Activated CD8-positive, alpha-beta T cell treated with anti-CD3 and anti-CD28 coated beads for 36 hours (primary cell): Measurements from ENCODE around the gene KCND3. TPM values are rescaled to one million over a fixed set of nuclear protein-coding genes. Genes with fewer than 3 reads are reported as not detected.

Experiments
- ATAC-seq: fragments of 200-7000 bp; cut with Tn5 transposase; one replicate; pipeline ENCODE4 v1.10.0; 2021; ENCODE audit warnings: mild to moderate bottlenecking, moderate library complexity
- CTCF ChIA-PET: fragments of 350-600 bp; sonication (Branson Sonifier 250); formaldehyde crosslinking; loops from one replicate; lab custom pipeline; 2021; ENCODE audit warnings: antibody characterized with exemption; lab: Charles Lee
- POLR2A ChIA-PET: fragments of 350-600 bp; sonication (Branson Sonifier 250); formaldehyde crosslinking; loops from one replicate; lab custom pipeline; 2021; ENCODE audit warnings: antibody characterized with exemption; lab: Charles Lee
- DNase-seq: peaks from one replicate; pipeline ENCODE4 v3.0.0-alpha.2; 2020
- H3K27ac Mint-ChIP-seq: one replicate; pipeline ENCODE4 v1.8.0; 2021; ENCODE audit warnings: mild to moderate bottlenecking, mixed read lengths
- H3K27me3 Mint-ChIP-seq: one replicate; pipeline ENCODE4 v1.8.0; 2021; ENCODE audit warnings: mixed read lengths
- H3K36me3 Mint-ChIP-seq: one replicate; pipeline ENCODE4 v1.8.0; 2021; ENCODE audit warnings: low read depth, mixed read lengths
- H3K4me1 Mint-ChIP-seq: one replicate; pipeline ENCODE4 v1.8.0; 2021; ENCODE audit warnings: low read depth, mixed read lengths
- H3K4me3 Mint-ChIP-seq: one replicate; pipeline ENCODE4 v1.8.0; 2021; ENCODE audit warnings: mild to moderate bottlenecking, moderate library complexity, mixed read lengths
- H3K9me3 Mint-ChIP-seq: one replicate; pipeline ENCODE4 v1.8.0; 2021; ENCODE audit warnings: mixed read lengths
- intact Hi-C: fragments of 100-400 bp; cut with micrococcal nuclease; formaldehyde crosslinking; loops from one replicate; pipeline ENCODE4 v1.10.0; 2022
- total RNA-seq, 2 experiments: library from RNA; stranded (reverse); gene quantifications; one replicate each; pipeline ENCODE4 v1.2.3, GENCODE V29; 2021
- TF ChIP-seq, protein P1 (sequence below): fragments of 200-600 bp; IDR thresholded peaks from one replicate; pipeline ENCODE4 v1.8.0; 2022; ENCODE audit warnings: antibody characterized with exemption, mild to moderate bottlenecking

KCND3 gene
- total RNA-seq, 2 experiments from 2014 or later, result not detected

- intact Hi-C loops, result loop anchor here (5.0 kb wide), 2 partner anchors 38 to 248 kb away; no protein-coding TSS in a partner anchor
- no peaks in the 10 kb centered on the region for H3K27me3 Mint-ChIP-seq
- DNase-seq, result peak; percentile 58
- peaks cover 23% of the 10 kb centered on the region for H3K36me3 Mint-ChIP-seq
- peaks cover 29% of the 10 kb centered on the region for H3K4me1 Mint-ChIP-seq
- no peak for ATAC-seq
- H3K9me3 Mint-ChIP-seq, result no peaks in the 10 kb centered on the region
- ChIA-PET CTCF (interaction anchor here (0.6 to 3.0 kb wide), 20 partner anchors 8 to 313 kb away, joined by 3 to 22 read pairs (median 5); partner anchors contain the start of genes ADORA3, INKA2, TMIGD3 and WDR77), POLR2A (interaction anchor here (0.6 to 3.5 kb wide), 21 partner anchors 9 to 539 kb away, joined by 3 to 13 read pairs (median 4); partner anchors contain the start of genes INKA2, RAP1A and WDR77)
- H3K27ac Mint-ChIP-seq, result peak overlapping the region; percentile 98
- H3K4me3 Mint-ChIP-seq, result peak overlapping the region; percentile 88
- TF ChIP-seq, protein P1, sequence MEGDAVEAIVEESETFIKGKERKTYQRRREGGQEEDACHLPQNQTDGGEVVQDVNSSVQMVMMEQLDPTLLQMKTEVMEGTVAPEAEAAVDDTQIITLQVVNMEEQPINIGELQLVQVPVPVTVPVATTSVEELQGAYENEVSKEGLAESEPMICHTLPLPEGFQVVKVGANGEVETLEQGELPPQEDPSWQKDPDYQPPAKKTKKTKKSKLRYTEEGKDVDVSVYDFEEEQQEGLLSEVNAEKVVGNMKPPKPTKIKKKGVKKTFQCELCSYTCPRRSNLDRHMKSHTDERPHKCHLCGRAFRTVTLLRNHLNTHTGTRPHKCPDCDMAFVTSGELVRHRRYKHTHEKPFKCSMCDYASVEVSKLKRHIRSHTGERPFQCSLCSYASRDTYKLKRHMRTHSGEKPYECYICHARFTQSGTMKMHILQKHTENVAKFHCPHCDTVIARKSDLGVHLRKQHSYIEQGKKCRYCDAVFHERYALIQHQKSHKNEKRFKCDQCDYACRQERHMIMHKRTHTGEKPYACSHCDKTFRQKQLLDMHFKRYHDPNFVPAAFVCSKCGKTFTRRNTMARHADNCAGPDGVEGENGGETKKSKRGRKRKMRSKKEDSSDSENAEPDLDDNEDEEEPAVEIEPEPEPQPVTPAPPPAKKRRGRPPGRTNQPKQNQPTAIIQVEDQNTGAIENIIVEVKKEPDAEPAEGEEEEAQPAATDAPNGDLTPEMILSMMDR, result no peak
Observed at GRCh38 chr1:111754984-111755330, 234.5 kb downstream of the KCND3 start.

DNA sequence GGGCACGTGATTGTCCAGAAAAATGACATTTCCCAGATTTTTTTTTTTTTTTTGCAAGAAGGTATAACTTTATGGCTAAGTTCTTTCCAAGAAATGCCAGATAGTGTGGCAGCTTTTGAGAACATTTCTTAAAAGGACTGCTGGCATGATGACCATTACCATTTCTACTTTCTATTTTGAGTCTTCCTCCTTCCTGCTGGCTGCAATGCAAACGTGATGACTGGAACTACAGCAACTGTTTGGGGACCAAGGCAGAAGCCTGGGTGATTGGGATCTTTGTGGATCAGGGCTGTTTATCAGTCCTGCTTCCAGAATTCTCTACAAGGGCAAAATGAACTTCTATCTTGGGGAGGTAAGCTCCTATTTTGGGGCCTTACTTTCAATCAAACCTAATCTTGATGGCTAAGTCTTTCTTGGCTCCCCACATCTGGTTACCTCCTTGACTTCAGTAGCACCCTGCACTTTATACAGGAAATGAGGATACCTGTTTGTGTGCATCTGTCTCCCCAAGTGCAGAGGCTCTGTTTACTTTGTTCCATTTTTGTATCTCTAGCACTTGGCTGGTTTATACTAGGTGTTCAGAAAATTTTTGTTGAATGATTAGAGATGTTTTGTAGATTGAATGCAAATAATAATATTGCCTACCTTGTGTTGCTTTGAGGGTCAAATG, 237.4 kb downstream of the KCND3 start:
- H3K27ac Mint-ChIP-seq, result no peak overlapping the region

GRCh38 chr1:111750856-111751255, 238.6 kb downstream of the KCND3 start:
- peaks cover 7% of the 10 kb centered on the region for H3K4me1 Mint-ChIP-seq
- ChIA-PET CTCF (interaction anchor here (1.0 to 6.9 kb wide), 10 partner anchors 8 to 288 kb away, joined by 3 to 76 read pairs (median 7); partner anchors contain the start of gene INKA2), POLR2A (interaction anchor here (0.8 to 1.9 kb wide), 3 partner anchors 12 to 30 kb away, joined by 3 to 11 read pairs (median 3); partner anchors contain the start of gene INKA2)
- ATAC-seq (no peak), DNase-seq (no peak)
- H3K9me3 Mint-ChIP-seq, result no peaks in the 10 kb centered on the region
- H3K27me3 Mint-ChIP-seq, result no peaks in the 10 kb centered on the region
- intact Hi-C loops, result loop anchor here (5.0 kb wide), 1 partner anchor 34 kb away; no protein-coding TSS in a partner anchor
- no peak overlapping the region for H3K27ac Mint-ChIP-seq
- TF ChIP-seq, protein P1, result no peak
- H3K4me3 Mint-ChIP-seq, result no peak overlapping the region
- no peaks in the 10 kb centered on the region for H3K36me3 Mint-ChIP-seq

More for the DNA sequence above, 237.4 kb downstream of the KCND3 start:
- H3K4me1 Mint-ChIP-seq, result peaks cover 13% of the 10 kb centered on the region
- no peaks in the 10 kb centered on the region for H3K27me3 Mint-ChIP-seq
- CTCF ChIA-PET, result interaction anchor here (1.0 to 6.9 kb wide), 9 partner anchors 9 to 289 kb away, joined by 3 to 76 read pairs (median 8); partner anchors contain the start of gene INKA2
- POLR2A ChIA-PET, result interaction anchor here (0.7 to 1.9 kb wide), 3 partner anchors 13 to 243 kb away, joined by 3 to 11 read pairs (median 4); partner anchors contain the start of gene INKA2
- H3K36me3 Mint-ChIP-seq, result peaks cover 6% of the 10 kb centered on the region
- intact Hi-C loops, result loop anchor here (5.0 kb wide), 1 partner anchor 35 kb away; no protein-coding TSS in a partner anchor
- H3K9me3 Mint-ChIP-seq, result no peaks in the 10 kb centered on the region
- no peak overlapping the region for H3K4me3 Mint-ChIP-seq
- TF ChIP-seq, protein P1, result no peak
- DNase-seq (no peak), ATAC-seq (no peak)

DNA sequence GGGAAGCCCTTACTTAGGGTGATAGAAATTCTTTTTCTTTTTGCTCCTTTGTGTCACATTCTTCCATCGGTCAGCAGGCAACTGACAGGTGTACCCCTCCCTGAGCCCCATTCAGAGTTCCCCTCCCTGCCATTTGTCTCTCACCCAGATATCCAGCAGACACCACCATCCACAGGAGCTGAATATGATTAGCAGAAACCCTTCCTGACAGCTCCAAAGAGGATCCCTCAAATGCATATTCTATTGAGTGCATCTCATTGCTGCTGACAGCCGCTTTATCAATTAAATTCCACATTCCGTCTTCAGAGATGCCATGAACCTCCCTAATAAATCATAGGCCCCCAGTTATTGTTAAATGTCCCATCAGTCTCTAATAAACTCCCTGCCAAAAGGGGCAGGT, 239.8 kb downstream of the KCND3 start:
- intact Hi-C loops, result loop anchor here (5.0 to 10.0 kb wide), 2 partner anchors 32 to 535 kb away; no protein-coding TSS in a partner anchor
- POLR2A ChIA-PET, result no interaction called here

More for the DNA sequence above, 239.8 kb downstream of the KCND3 start:
- Mint-ChIP-seq H3K27me3 (peaks cover 2% of the 10 kb centered on the region), H3K4me1 (peaks cover 4% of the 10 kb centered on the region), H3K9me3 (no peaks in the 10 kb centered on the region), H3K27ac (no peak overlapping the region), H3K36me3 (no peaks in the 10 kb centered on the region), H3K4me3 (no peak overlapping the region)
- ATAC-seq, result no peak
- TF ChIP-seq, protein P1, result no peak
- DNase-seq, result no peak
- CTCF ChIA-PET, result interaction anchor here (0.8 to 6.9 kb wide), 5 partner anchors 11 to 268 kb away, joined by 4 to 76 read pairs (median 17); partner anchors contain the start of gene INKA2
